ENCODE results near the gene CYP8B1. TPM values are rescaled to one million over a fixed set of nuclear protein-coding genes. Genes with fewer than 3 reads are reported as not detected.
A peak's percentile ranks its signal among the peaks of the same experiment; 100 is the strongest.

CYP8B1 gene
- total and polyA plus RNA-seq, 2 of the 13 experiments (the other 11 are each of a cell fraction or from before 2014, with no cell fraction given) = 0.58 to 2.0 TPM

GRCh38 chr3:42853739-42854302 lies 21.9 kb downstream of the CYP8B1 start (continued):
- TF ChIP-seq SMAD3 (CRISPR knock-in tag; IDR thresholded peaks at IDR 0.05) (peak; percentile 76), ZNF749 (CRISPR knock-in tag; IDR thresholded peaks at IDR 0.05; ENCODE audit: borderline replicate concordance) (no peak), GATA4 (IDR thresholded peaks at IDR 0.05; ENCODE audit: borderline replicate concordance, low read depth) (peak; percentile 92; the same call in 1 of the 2 replicates), ZNF776 (CRISPR knock-in tag; IDR thresholded peaks at IDR 0.05) (no peak), ZNF616 (CRISPR knock-in tag; IDR thresholded peaks at IDR 0.05; ENCODE audit: low read depth) (no peak), ZNF558 (CRISPR knock-in tag; IDR thresholded peaks at IDR 0.05; ENCODE audit: borderline replicate concordance) (no peak), NAIF1 (CRISPR knock-in tag; IDR thresholded peaks at IDR 0.05; ENCODE audit: borderline replicate concordance) (no peak), ZNF501 (CRISPR knock-in tag; IDR thresholded peaks at IDR 0.05) (no peak), ZNF7 (CRISPR knock-in tag; IDR thresholded peaks at IDR 0.05) (no peak), GATAD2A (CRISPR knock-in tag; IDR thresholded peaks at IDR 0.05) (peak; percentile 96), NR2F1 (CRISPR knock-in tag; IDR thresholded peaks at IDR 0.05) (peak; percentile 81 to 85), POLR2A (IDR thresholded peaks at IDR 0.05; ENCODE audit: insufficient read depth in 1 of 2, low read depth in 2 of 2, low read length in 2 of 2) (no peak), ZNF431 (CRISPR knock-in tag; IDR thresholded peaks at IDR 0.05; ENCODE audit: borderline replicate concordance, low read depth) (no peak), ZSCAN5A (CRISPR knock-in tag; IDR thresholded peaks at IDR 0.05; ENCODE audit: borderline replicate concordance) (no peak), ZNF883 (CRISPR knock-in tag; IDR thresholded peaks at IDR 0.05; ENCODE audit: not compliant biosample characterization) (no peak), PLRG1 (conservative IDR thresholded peaks at IDR 0.05) (no peak), FOXP4 (CRISPR knock-in tag; IDR thresholded peaks at IDR 0.05) (peak; percentile 99), HINFP (CRISPR knock-in tag; IDR thresholded peaks at IDR 0.05; ENCODE audit: low read depth) (no peak), PHF8 (CRISPR knock-in tag; IDR thresholded peaks at IDR 0.05) (no peak)
- TF ChIP-seq, protein P1, sequence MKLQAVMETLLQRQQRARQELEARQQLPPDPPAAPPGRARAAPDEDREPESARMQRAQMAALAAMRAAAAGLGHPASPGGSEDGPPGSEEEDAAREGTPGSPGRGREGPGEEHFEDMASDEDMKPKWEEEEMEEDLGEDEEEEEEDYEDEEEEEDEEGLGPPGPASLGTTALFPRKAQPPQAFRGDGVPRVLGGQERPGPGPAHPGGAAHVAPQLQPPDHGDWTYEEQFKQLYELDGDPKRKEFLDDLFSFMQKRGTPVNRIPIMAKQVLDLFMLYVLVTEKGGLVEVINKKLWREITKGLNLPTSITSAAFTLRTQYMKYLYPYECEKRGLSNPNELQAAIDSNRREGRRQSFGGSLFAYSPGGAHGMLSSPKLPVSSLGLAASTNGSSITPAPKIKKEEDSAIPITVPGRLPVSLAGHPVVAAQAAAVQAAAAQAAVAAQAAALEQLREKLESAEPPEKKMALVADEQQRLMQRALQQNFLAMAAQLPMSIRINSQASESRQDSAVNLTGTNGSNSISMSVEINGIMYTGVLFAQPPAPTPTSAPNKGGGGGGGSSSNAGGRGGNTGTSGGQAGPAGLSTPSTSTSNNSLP (IDR thresholded peaks at IDR 0.05; ENCODE audit: low read depth, low read length) = peak; percentile 99
- TF ChIP-seq, protein P2, sequence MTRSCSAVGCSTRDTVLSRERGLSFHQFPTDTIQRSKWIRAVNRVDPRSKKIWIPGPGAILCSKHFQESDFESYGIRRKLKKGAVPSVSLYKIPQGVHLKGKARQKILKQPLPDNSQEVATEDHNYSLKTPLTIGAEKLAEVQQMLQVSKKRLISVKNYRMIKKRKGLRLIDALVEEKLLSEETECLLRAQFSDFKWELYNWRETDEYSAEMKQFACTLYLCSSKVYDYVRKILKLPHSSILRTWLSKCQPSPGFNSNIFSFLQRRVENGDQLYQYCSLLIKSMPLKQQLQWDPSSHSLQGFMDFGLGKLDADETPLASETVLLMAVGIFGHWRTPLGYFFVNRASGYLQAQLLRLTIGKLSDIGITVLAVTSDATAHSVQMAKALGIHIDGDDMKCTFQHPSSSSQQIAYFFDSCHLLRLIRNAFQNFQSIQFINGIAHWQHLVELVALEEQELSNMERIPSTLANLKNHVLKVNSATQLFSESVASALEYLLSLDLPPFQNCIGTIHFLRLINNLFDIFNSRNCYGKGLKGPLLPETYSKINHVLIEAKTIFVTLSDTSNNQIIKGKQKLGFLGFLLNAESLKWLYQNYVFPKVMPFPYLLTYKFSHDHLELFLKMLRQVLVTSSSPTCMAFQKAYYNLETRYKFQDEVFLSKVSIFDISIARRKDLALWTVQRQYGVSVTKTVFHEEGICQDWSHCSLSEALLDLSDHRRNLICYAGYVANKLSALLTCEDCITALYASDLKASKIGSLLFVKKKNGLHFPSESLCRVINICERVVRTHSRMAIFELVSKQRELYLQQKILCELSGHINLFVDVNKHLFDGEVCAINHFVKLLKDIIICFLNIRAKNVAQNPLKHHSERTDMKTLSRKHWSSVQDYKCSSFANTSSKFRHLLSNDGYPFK (CRISPR knock-in tag; IDR thresholded peaks at IDR 0.05; ENCODE audit: borderline replicate concordance) = no peak

Measured in HepG2 (cell line).